Naive thymus-derived CD4-positive, alpha-beta T cell (primary cell): ENCODE data around the gene SUCO. TPM values are rescaled to one million over a fixed set of nuclear protein-coding genes. Genes with fewer than 3 reads are reported as not detected.
A peak's percentile ranks its signal among the peaks of the same experiment; 100 is the strongest.

Source experiments
- ATAC-seq: fragments of 150-1000 bp; cut with Tn5 transposase; 2 replicates; pipeline ENCODE4 v1.10.0; 2021; ENCODE audit warnings: mild to moderate bottlenecking, moderate library complexity
- CTCF ChIA-PET: fragments of 350-600 bp; sonication (Branson Sonifier 250); formaldehyde crosslinking; loops from one replicate; lab custom pipeline; 2021; ENCODE audit warnings: antibody characterized with exemption; lab: Charles Lee
- POLR2A ChIA-PET: fragments of 350-600 bp; sonication (Branson Sonifier 250); formaldehyde crosslinking; loops from one replicate; lab custom pipeline; 2021; ENCODE audit warnings: antibody characterized with exemption, inconsistent platforms; lab: Charles Lee
- DNase-seq, 9 donors: peaks; one replicate each; pipeline versions ENCODE4 v3.0.0 to v3.0.0-alpha.2; 2020 to 2022; ENCODE audit warnings: mixed read lengths in 1 of 9
- H3K27ac ChIP-seq: one replicate; pipeline ENCODE4 v1.7.0; 2013; ENCODE audit warnings: mild to moderate bottlenecking, low read depth, low read length, moderate library complexity
- H3K27me3 ChIP-seq, 2 donors: one replicate each; pipeline ENCODE4 v1.7.0; 2013; ENCODE audit warnings: low read length in 2 of 2, mild to moderate bottlenecking in 2 of 2, moderate library complexity in 2 of 2; ENCODE audit not compliant: control insufficient read depth in 2 of 2, insufficient read depth in 2 of 2
- H3K36me3 ChIP-seq, 3 experiments: 1 replicate in 2 of 3; 2 replicates in 1 of 3; pipeline ENCODE4 v1.7.0; 2013; ENCODE audit warnings: low read length in 3 of 3, mild to moderate bottlenecking in 3 of 3, moderate library complexity in 1 of 3; ENCODE audit not compliant: insufficient read depth in 3 of 3, control insufficient read depth in 2 of 3
- H3K4me1 ChIP-seq, 2 donors: one replicate each; pipeline ENCODE4 v1.7.0; 2013; ENCODE audit warnings: low read length in 2 of 2, mild to moderate bottlenecking in 2 of 2, moderate library complexity in 1 of 2; ENCODE audit not compliant: control insufficient read depth in 2 of 2, insufficient read depth in 2 of 2
- H3K4me3 ChIP-seq: 2 replicates; pipeline ENCODE4 v1.7.0; 2013; ENCODE audit warnings: mild to moderate bottlenecking, low read length
- H3K9me3 ChIP-seq, 3 experiments: 1 replicate in 2 of 3; 2 replicates in 1 of 3; pipeline ENCODE4 v1.7.0; 2013; ENCODE audit warnings: low read length in 3 of 3; ENCODE audit not compliant: control insufficient read depth in 2 of 3
- H3K27ac Mint-ChIP-seq, 9 donors: one replicate each; pipeline ENCODE4 v1.8.0; 2020 to 2022; ENCODE audit warnings: mixed read lengths in 9 of 9, mild to moderate bottlenecking in 8 of 9, moderate library complexity in 5 of 9, inconsistent platforms in 2 of 9
- H3K27me3 Mint-ChIP-seq, 5 donors: one replicate each; pipeline ENCODE4 v1.8.0; 2021 to 2022; ENCODE audit warnings: mixed read lengths in 5 of 5, mild to moderate bottlenecking in 1 of 5
- H3K36me3 Mint-ChIP-seq, 5 donors: one replicate each; pipeline ENCODE4 v1.8.0; 2020 to 2022; ENCODE audit warnings: mixed read lengths in 5 of 5, mild to moderate bottlenecking in 3 of 5, inconsistent platforms in 1 of 5
- H3K4me1 Mint-ChIP-seq, 7 donors: one replicate each; pipeline ENCODE4 v1.8.0; 2020 to 2022; ENCODE audit warnings: mixed read lengths in 7 of 7, mild to moderate bottlenecking in 3 of 7, inconsistent platforms in 1 of 7
- H3K4me3 Mint-ChIP-seq, 10 donors: one replicate each; pipeline ENCODE4 v1.8.0; 2020 to 2022; ENCODE audit warnings: mild to moderate bottlenecking in 10 of 10, mixed read lengths in 10 of 10, moderate library complexity in 6 of 10, inconsistent platforms in 2 of 10
- H3K9me3 Mint-ChIP-seq, 11 donors: one replicate each; pipeline ENCODE4 v1.8.0; 2020 to 2022; ENCODE audit warnings: mixed read lengths in 11 of 11, mild to moderate bottlenecking in 4 of 11, inconsistent platforms in 1 of 11, moderate library complexity in 1 of 11
- intact Hi-C, 2 donors: fragments of 100-400 bp; cut with micrococcal nuclease; formaldehyde crosslinking; loops; one replicate each; pipeline ENCODE4 v1.15.1; 2023
- polyA plus RNA-seq, 2 donors: library from polyadenylated mRNA; unstranded; fragments of 300-500 nt; fragmentation: Illumina TruSeq; gene quantifications; one replicate each; pipeline ENCODE4 v1.2.3, GENCODE V29; 2021
- total RNA-seq, 6 experiments: library from RNA in 5 of 6; stranded (reverse) in 5 of 6; gene quantifications; 1 replicate in 5 of 6; 2 replicates in 1 of 6; pipeline ENCODE4 v1.2.3 and lab custom pipeline; 2021 to 2026

Gene SUCO
- total and polyA plus RNA-seq, 7 experiments from 2014 or later: 13.6 to 95.0 (median 71.9) TPM

GRCh38 chr1:172497230-172497629, 35.7 kb upstream of the SUCO start:
- no peaks in the 10 kb centered on the region for H3K4me1 ChIP-seq
- no peaks in the 10 kb centered on the region for H3K27me3 ChIP-seq
- H3K27ac ChIP-seq: no peak overlapping the region
- H3K36me3 ChIP-seq: no peaks in the 10 kb centered on the region
- Mint-ChIP-seq H3K9me3 (no peaks in the 10 kb centered on the region), H3K27ac (peak overlapping the region in 1 of 9 donors; percentile 31), H3K27me3 (peaks cover 0 to 10% (median 0%) of the 10 kb centered on the region in 5 donors), H3K4me3 (no peak overlapping the region), H3K36me3 (no peaks in the 10 kb centered on the region), H3K4me1 (peaks cover 0 to 2% (median 0%) of the 10 kb centered on the region in 7 donors)
- POLR2A ChIA-PET: no interaction called here
- CTCF ChIA-PET: no interaction called here
- DNase-seq (no peak), ATAC-seq (no peak)
- H3K4me3 ChIP-seq: no peak overlapping the region
- intact Hi-C loops: no loop called here
- H3K9me3 ChIP-seq: no peaks in the 10 kb centered on the region

- H3K9me3 ChIP-seq: no peaks in the 10 kb centered on the region
These were observed 34.1 kb upstream of the SUCO start for GRCh38 chr1:172498857-172499256.

GRCh38 chr1:172499636-172500141, 33.3 kb upstream of the SUCO start:
- Mint-ChIP-seq H3K4me1 (peaks cover 0 to 2% (median 0%) of the 10 kb centered on the region in 7 donors), H3K9me3 (no peaks in the 10 kb centered on the region), H3K27ac (no peak overlapping the region), H3K27me3 (peaks cover 0 to 21% (median 0%) of the 10 kb centered on the region in 5 donors), H3K4me3 (no peak overlapping the region), H3K36me3 (no peaks in the 10 kb centered on the region)
- Histone ChIP-seq H3K27ac (no peak overlapping the region), H3K36me3 (no peaks in the 10 kb centered on the region), H3K9me3 (no peaks in the 10 kb centered on the region), H3K4me1 (no peaks in the 10 kb centered on the region), H3K27me3 (no peaks in the 10 kb centered on the region), H3K4me3 (no peak overlapping the region)
- intact Hi-C loops: no loop called here
- ChIA-PET CTCF (no interaction called here), POLR2A (no interaction called here)
- DNase-seq: no peak
- no peak for ATAC-seq

More at GRCh38 chr1:172498857-172499256, 34.1 kb upstream of the SUCO start:
- Mint-ChIP-seq H3K27ac (no peak overlapping the region), H3K4me3 (no peak overlapping the region), H3K4me1 (peaks cover 0 to 2% (median 0%) of the 10 kb centered on the region in 7 donors), H3K27me3 (peaks cover 0 to 16% (median 0%) of the 10 kb centered on the region in 5 donors), H3K36me3 (no peaks in the 10 kb centered on the region), H3K9me3 (no peaks in the 10 kb centered on the region)
- no peak overlapping the region for H3K4me3 ChIP-seq
- CTCF ChIA-PET: no interaction called here
- H3K4me1 ChIP-seq: no peaks in the 10 kb centered on the region
- H3K36me3 ChIP-seq: no peaks in the 10 kb centered on the region
- POLR2A ChIA-PET: interaction anchor here (1.2 kb wide), 1 partner anchor 26 kb away, joined by 3 read pairs; no protein-coding TSS in a partner anchor
- no peaks in the 10 kb centered on the region for H3K27me3 ChIP-seq
- ATAC-seq (peak; percentile 37), DNase-seq (no peak)
- no peak overlapping the region for H3K27ac ChIP-seq
- intact Hi-C loops: no loop called here

GRCh38 chr1:172500207-172500606, 32.7 kb upstream of the SUCO start:
- intact Hi-C loops: no loop called here
- peaks cover 0 to 2% (median 0%) of the 10 kb centered on the region in 7 donors for H3K4me1 Mint-ChIP-seq
- H3K4me1 ChIP-seq: no peaks in the 10 kb centered on the region
- no peak overlapping the region for H3K27ac ChIP-seq
- H3K9me3 ChIP-seq: no peaks in the 10 kb centered on the region
- H3K36me3 ChIP-seq: no peaks in the 10 kb centered on the region
- H3K4me3 Mint-ChIP-seq: no peak overlapping the region
- H3K36me3 Mint-ChIP-seq: no peaks in the 10 kb centered on the region
- no peaks in the 10 kb centered on the region for H3K27me3 ChIP-seq
- CTCF ChIA-PET: no interaction called here
- no peaks in the 10 kb centered on the region for H3K9me3 Mint-ChIP-seq
- no peak overlapping the region for H3K27ac Mint-ChIP-seq
- POLR2A ChIA-PET: no interaction called here
- H3K27me3 Mint-ChIP-seq: peaks cover 0 to 21% (median 0%) of the 10 kb centered on the region in 5 donors
- DNase-seq (no peak), ATAC-seq (no peak)
- no peak overlapping the region for H3K4me3 ChIP-seq

- ATAC-seq: no peak
- Mint-ChIP-seq H3K36me3 (no peaks in the 10 kb centered on the region), H3K4me3 (no peak overlapping the region), H3K27me3 (peaks cover 0 to 27% (median 4%) of the 10 kb centered on the region in 5 donors), H3K4me1 (peaks cover 0 to 4% (median 0%) of the 10 kb centered on the region in 7 donors), H3K9me3 (peaks cover 0 to 2% (median 0%) of the 10 kb centered on the region in 11 donors), H3K27ac (no peak overlapping the region)
- H3K4me3 ChIP-seq: no peak overlapping the region
- DNase-seq: no peak
- intact Hi-C loops: no loop called here
- no peaks in the 10 kb centered on the region for H3K4me1 ChIP-seq
- H3K27ac ChIP-seq: no peak overlapping the region
- POLR2A ChIA-PET: no interaction called here
- no peaks in the 10 kb centered on the region for H3K9me3 ChIP-seq
- CTCF ChIA-PET: interaction anchor here (0.5 kb wide), 1 partner anchor 1056 kb away, joined by 3 read pairs; no protein-coding TSS in a partner anchor
- H3K27me3 ChIP-seq: no peaks in the 10 kb centered on the region
- no peaks in the 10 kb centered on the region for H3K36me3 ChIP-seq
These were observed 25.2 kb upstream of the SUCO start for GRCh38 chr1:172507741-172508140.

GRCh38 chr1:172510479-172510878, 22.5 kb upstream of the SUCO start:
- ChIA-PET CTCF (interaction anchor here (0.6 kb wide), 1 partner anchor 60 kb away, joined by 4 read pairs; no protein-coding TSS in a partner anchor), POLR2A (no interaction called here)
- no peak overlapping the region for H3K4me3 Mint-ChIP-seq
- H3K9me3 Mint-ChIP-seq: peaks cover 0 to 2% (median 0%) of the 10 kb centered on the region in 11 donors
- DNase-seq: no peak
- H3K27ac ChIP-seq: no peak overlapping the region
- no peaks in the 10 kb centered on the region for H3K27me3 ChIP-seq
- ATAC-seq: no peak
- H3K4me1 ChIP-seq: no peaks in the 10 kb centered on the region
- H3K9me3 ChIP-seq: no peaks in the 10 kb centered on the region
- no peak overlapping the region for H3K4me3 ChIP-seq
- H3K36me3 Mint-ChIP-seq: no peaks in the 10 kb centered on the region
- H3K36me3 ChIP-seq: no peaks in the 10 kb centered on the region
- H3K27me3 Mint-ChIP-seq: peaks cover 0 to 22% (median 4%) of the 10 kb centered on the region in 5 donors
- intact Hi-C loops: no loop called here
- no peak overlapping the region for H3K27ac Mint-ChIP-seq
- H3K4me1 Mint-ChIP-seq: peaks cover 0 to 4% (median 0%) of the 10 kb centered on the region in 7 donors

- no peaks in the 10 kb centered on the region for H3K9me3 ChIP-seq
- intact Hi-C loops: no loop called here
- peaks cover 0 to 18% (median 4%) of the 10 kb centered on the region in 5 donors for H3K27me3 Mint-ChIP-seq
- peaks cover 0 to 4% (median 0%) of the 10 kb centered on the region in 7 donors for H3K4me1 Mint-ChIP-seq
- no peak overlapping the region for H3K4me3 Mint-ChIP-seq
- no peaks in the 10 kb centered on the region for H3K9me3 Mint-ChIP-seq
- peaks cover 0 to under 1% (median 0%) of the 10 kb centered on the region in 5 donors for H3K36me3 Mint-ChIP-seq
- no peak overlapping the region for H3K27ac ChIP-seq
- DNase-seq (no peak), ATAC-seq (no peak)
- no peaks in the 10 kb centered on the region for H3K36me3 ChIP-seq
- POLR2A ChIA-PET: no interaction called here
- no peak overlapping the region for H3K27ac Mint-ChIP-seq
- H3K4me3 ChIP-seq: no peak overlapping the region
- no peaks in the 10 kb centered on the region for H3K27me3 ChIP-seq
- H3K4me1 ChIP-seq: no peaks in the 10 kb centered on the region
- CTCF ChIA-PET: no interaction called here
These were observed 20.4 kb upstream of the SUCO start for GRCh38 chr1:172512591-172512990.
